GM12892 (cell line): ENCODE data around the gene KRTAP5-1.
"Not testable (repeated sequence)": the region's sequence is repeated elsewhere in the genome, so short reads cannot be mapped to it uniquely, and the experiment has no call there.

Experiments used
- POLR2A ChIP-seq: IDR thresholded peaks from 2 replicates; pipeline ENCODE4 v1.6.1; 2011; ENCODE audit warnings: low read depth, low read length, control low read depth
- POLR2AphosphoS5 ChIP-seq: IDR thresholded peaks from 2 replicates; pipeline ENCODE4 v1.6.1; 2011; ENCODE audit warnings: low read depth, low read length, control low read depth
- TAF1 ChIP-seq: IDR thresholded peaks from 2 replicates; pipeline ENCODE4 v1.6.1; 2011; ENCODE audit warnings: low read depth, mild to moderate bottlenecking, control low read depth, low read length, borderline replicate concordance

- not testable (repeated sequence) for TF ChIP-seq POLR2AphosphoS5, POLR2A, TAF1
Observed at GRCh38 chr11:1605923-1606322, 20.8 kb upstream of the KRTAP5-1 start.
